NK-92 treated with Interleukin-12 subunit alpha and Interleukin-12 subunit beta, amount 100 ng/mL, for 24 hours (cell line): ENCODE measurements around the gene SLC25A12.
"Not testable (repeated sequence)": the region's sequence is repeated elsewhere in the genome, so short reads cannot be mapped to it uniquely, and the experiment has no call there.

Experiments
- DNase-seq: peaks from one replicate; lab custom pipeline; 2025; lab: John Stamatoyannopoulos, UW

SLC25A12 gene

DNA sequence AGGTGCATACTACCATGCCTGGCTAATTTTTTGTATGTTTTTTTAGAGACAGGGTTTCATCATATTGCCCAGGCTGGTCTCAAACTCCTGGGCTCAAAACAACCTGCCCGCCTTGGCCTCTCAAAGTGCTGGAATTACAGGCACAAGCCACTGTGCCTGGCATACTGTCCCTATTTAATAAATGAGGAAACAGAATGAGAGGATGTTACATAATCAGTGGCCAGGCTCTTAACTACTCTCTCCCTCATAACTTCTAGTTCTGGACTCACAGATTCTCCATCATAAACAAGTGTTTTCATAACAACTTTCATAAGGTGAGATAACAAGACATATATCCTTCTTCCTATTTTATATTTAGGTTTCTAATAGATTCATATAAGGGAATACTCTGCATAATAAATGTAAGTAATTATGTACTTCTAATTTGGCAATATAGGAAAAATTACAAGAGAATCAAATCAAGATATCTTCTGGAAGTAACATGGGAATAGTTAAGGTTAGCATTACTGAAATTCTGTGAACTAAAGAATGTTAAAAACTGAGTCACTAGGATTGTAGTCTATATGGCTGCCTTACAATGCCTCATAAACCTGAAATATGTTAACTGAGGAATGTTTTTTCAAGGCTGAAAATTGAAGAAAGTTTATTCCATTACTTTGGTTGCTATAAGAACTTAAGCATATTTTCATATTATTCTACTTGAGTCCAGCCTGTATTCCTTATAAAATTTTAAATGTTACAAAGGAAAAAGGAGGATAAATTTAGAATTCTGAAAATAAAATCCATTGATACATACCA is 71.3 kb downstream of the SLC25A12 start:
- DNase-seq, result no peak

DNA sequence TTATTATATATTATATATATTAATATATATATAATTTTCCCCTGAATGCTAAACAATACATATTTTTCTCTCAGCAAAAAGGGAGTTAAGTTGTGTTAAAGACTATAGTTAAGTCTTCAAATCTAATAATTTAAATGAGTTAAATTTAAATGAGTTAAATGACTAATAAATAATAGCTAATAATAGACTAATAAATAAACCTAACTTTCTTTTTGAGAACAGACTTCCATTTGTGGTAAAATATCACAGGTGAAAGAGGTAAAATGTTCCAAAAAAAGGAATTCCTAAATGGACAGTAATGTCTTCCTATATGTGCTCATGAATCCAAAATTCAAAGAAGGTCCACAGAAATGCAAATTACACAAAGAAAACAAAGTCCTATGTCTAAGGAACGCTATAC is 74.6 kb downstream of the SLC25A12 start:
- DNase-seq, result no peak

DNA sequence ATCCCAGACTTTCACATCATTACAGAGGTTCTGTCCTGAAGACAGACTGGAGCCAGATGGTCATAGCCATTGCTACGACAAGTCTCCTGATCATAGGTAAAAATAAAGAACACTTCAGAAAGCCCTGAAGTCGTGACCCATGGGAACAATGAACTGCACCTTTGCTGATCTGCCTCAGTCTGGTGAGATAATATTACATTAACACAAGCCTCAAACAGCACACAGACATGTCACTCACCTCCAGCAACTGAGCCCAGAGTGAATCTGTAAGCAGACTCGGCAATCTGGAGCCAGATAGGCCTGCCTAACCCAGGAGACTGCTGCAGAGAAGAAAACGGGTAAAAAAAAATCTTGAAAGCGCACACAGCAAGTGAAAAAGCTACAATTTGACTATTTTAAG is 79.2 kb downstream of the SLC25A12 start:
- DNase-seq, result no peak

GRCh38 chr2:171814174-171814573 is 79.9 kb downstream of the SLC25A12 start:
- no peak for DNase-seq

DNA sequence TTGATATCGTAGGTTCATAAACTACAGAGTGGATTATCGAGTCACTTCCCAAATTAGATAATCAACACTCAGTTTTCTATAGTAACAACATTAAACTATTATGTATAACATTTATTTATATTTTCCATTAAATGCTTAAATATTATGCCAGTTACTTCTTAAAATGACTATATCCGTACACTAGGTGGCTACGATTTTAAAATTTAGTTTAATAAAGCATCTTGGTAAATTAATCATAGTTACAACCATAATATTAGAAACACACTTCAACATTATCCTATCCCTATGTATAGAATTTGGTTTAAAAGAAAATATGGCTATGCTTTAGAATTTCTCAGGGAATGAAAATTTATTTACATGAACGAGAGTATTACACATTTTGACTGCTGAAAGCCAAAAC is 80.3 kb downstream of the SLC25A12 start:
- DNase-seq, result no peak

- DNase-seq, result no peak
These were observed 80.9 kb downstream of the SLC25A12 start for GRCh38 chr2:171813126-171813525.

DNA sequence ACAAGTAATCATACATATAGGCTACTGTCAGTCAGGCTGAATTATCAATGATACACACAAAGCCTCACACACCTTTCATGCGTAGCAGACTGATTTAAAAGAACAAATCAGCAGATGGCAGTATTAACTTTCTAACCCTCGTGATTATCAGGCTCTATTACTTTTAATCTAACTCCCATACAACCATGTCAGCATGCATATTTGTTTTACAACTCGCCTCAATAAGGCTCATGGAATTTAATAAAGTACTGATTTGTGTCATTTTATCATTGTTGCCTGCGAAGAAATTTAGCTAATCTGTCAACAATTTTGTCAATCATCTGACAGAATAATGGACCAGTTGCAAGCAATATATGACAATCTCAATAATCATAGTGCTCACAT is 82.8 kb downstream of the SLC25A12 start:
- no peak for DNase-seq

DNA sequence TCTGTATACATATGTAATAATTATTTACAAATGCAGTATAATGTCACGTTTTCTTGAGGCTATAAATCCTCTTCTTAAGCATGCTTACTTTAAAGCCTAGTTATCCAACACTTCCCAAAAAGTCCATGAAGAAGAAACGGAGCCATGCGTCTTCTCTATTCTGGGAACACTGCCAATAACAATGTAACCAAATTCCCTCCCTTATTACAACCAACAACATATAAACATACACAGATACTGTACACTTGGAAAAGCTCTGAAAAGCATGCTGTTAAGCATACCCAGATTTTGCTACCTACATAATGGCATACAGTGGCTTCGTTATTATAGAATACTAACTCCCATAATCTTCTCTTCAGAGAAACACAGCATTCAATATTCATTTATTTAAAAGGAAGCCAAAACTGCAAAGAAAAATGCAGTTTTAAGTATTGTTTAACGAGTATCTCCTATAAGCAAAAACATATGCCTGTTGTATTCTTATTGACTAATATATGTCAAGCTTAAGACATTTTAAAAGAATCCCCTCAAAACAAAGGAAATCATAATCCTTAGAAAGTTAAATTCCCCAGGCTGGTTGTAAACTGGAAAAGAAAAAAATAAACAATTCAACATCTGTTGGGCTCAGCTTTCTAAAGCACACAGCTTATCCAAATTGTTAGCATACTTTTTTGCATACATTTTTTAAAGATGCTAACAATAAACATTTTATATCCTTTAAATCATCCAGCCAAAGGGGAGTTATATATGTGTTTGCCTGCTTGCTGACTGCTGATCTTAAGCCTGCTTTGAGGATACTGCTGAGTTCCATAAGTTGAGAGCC is 83.4 kb downstream of the SLC25A12 start:
- no peak for DNase-seq

- DNase-seq, result not testable (repeated sequence)
These were observed 85.2 kb downstream of the SLC25A12 start for GRCh38 chr2:171808885-171809284.

- DNase-seq, result no peak
These were observed 86.1 kb downstream of the SLC25A12 start for GRCh38 chr2:171807831-171808393.

- no peak for DNase-seq
These were observed 86.9 kb downstream of the SLC25A12 start for GRCh38 chr2:171807119-171807518.

DNA sequence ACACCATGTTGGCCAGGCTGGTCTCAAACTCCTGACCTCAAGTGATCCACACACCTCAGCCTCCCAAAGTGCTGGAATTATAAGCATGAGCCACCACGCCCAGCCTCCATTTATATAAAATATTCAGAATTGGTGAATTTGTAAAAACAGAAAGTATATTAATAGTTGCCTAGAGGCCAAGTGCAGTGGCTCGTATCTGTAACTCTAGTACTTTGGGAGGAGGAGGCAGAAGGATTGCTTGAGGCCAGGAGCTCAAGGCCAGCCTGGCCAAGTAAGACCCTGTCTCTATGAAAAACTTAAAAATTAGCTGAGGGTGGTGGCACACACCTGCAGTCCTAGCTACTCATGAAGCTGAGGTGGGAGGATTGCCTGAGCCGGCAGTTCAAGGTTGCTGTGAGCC is 89.6 kb downstream of the SLC25A12 start:
- DNase-seq, result no peak

GRCh38 chr2:171803757-171804156 is 90.3 kb downstream of the SLC25A12 start:
- DNase-seq, result no peak

- DNase-seq, result no peak
These were observed 93.4 kb downstream of the SLC25A12 start for GRCh38 chr2:171800639-171801038.

DNA sequence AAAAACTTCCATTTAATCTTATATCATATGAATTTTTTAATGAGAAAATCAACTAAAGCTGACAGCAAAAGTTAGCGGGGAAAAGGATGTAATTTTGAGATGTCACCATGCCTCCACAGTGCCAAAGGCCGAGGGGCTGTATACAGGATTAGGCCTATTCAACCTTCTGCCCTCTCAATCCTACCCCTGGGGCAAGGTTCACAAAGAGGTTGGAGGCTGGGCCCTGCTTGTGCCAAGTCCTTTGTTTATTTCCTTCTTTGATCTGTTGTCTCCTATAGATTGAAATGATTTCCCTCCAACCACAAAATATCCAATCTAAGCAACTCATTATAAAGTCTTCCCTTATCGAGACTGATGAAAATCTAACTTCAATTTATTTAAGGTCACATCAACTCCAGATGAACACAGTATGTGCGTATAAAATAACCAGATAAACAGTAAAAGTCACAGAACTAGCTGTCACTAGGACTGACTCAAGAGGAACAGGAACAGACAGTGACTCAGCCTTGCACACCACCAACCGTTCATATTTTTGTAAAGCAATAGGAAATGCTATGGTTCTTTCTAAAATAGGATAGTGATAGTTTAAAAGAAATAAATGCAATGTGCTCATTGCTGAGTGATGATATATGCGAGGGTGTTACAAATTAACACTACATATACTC is 95.8 kb downstream of the SLC25A12 start:
- DNase-seq, result no peak

DNA sequence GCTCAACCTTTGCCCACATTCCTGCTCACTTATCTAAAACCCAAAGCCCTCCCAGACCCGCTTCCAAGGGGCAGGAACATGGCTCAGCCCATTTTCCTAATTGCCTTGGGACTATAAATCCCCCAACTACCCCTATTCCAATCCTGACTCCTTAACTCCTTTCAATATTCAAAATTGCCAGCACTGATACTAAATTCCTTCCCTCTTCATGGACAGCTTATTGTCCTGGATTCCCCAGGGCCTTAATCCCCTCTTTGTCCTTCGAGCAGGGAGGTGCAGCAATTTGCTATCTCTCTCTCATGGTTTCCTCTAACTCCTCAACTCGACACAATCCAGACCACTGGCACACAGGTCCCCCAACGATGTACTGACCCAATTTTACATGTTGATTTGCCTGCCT is 99.1 kb downstream of the SLC25A12 start:
- DNase-seq, result no peak

GRCh38 chr2:171793691-171794678 is 100.1 kb downstream of the SLC25A12 start:
- no peak for DNase-seq

DNA sequence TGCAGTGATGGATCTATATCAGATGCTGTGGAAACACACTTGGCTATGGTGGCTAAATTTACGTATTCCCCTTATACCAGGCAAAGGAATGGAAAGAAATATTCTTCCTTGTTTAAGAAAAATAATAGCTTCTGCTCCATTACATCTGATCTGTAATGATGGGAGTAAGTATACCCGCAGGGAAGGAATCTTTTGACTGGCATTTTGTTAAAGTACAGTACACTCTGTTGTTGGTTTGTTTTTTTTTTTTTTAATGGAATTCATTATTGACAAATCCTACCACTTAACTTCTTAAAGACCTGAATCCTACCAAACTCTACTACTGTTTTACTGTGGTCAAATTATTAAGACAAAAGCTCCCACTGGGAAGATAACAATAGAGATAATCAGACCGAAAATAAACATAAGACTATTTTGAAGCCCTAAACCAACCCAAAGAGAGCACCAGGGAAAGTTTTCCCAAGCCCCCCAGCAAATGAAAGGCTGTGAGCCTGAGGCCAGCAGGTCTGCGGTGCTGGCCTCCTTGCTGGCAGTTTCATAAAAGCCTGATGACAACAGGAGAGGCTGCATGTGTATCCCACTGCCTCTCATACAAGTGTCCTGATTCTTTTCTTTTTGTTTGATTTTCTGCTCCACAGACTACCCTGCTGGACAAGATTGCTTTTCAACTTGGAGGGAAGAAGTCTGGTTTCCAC is 101.0 kb downstream of the SLC25A12 start:
- no peak for DNase-seq

- no peak for DNase-seq
These were observed 101.9 kb downstream of the SLC25A12 start for GRCh38 chr2:171792157-171792556.

GRCh38 chr2:171791361-171791760 is 102.7 kb downstream of the SLC25A12 start:
- no peak for DNase-seq

DNA sequence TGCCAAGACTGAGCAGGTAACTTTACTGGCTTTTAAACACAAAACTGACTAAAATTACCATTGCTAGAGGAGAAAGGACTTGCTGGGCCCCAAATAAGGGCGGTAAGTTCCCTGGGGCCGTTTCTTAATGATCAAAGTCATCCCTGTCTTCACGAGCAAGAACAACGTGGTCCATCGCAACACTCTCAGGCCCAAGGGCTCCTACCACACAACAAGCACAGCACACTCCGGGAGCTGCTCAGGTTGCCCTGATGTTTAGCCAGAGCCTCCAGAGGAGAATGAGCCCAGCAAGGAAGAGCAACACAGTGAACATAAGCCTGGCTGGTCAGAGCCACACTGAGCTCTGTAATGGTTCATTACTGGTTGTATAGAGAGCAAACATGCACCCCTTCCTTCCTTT is 104.1 kb downstream of the SLC25A12 start:
- DNase-seq, result no peak
